ENCODE data around the gene BCL2L12.

BCL2L12 gene

DNA sequence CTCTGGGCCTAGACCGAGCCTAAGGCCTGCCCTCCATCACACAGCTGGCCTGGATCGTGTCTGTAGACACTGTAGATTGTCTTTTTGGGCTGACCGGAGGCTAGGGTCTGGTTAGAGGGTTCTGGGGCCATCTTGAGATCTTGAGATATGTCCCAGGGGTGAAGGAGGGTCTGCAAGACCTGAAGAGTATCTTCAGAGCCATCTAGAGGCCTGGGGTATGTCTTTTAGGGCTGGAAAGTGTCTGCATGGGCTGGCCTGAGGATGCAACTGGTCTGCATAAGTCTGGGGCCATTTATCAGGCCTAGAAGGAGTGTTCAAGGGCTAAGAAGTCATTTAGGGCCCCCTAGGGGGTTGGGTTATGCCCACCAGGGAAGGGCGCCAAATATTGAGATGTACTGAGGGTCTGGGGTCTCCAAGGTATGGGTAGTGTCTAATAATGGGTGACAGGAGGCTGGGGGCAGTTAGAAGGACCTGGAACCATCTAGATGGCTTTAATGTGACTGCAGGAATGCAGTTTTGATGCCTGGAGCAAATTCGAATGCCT lies 23.2 kb upstream of the BCL2L12 start:
- no peak for DNase-seq (ENCODE audit: low read depth)

DNA sequence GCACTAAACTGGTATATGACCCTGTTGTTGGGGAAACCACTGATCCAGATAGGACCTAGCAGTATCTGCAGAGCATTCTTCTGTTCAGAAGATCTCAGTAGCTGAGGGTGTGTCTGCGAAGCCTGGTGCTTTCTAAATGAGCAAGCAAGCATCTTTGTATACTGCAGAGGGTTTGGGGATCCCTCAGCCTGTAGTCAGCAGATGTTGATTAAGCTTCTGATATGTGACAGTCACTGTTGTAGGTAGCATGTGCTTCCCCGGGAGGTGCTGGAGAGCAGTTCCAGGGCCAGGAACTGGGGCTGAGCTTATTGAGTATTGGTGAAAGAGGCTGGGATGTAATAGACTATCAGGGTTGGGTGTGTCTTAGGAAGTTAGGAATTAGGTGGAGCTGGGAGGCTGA lies 22.3 kb upstream of the BCL2L12 start:
- no peak for DNase-seq (ENCODE audit: low read depth)

DNA sequence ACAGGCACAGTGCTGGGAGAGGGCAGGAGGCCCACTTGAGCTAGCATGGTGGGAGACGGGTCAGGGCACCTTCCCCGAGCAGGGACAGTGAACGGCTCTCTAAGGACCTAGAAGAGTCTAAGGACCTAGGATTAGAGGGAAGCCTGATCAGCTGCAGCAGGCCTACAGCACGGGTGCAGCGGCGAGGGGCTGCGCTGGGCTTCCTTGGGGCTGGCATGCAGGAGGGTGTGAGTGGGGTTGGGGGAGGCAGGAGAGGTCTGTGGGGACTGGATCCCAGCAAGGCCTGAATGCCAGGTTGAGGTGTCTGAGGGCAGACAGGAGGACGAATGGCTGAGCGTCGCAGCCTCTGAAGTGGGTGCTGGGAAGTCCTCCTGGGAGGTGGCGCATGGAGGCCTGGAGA lies 20.1 kb upstream of the BCL2L12 start:
- no peak for DNase-seq (ENCODE audit: low read depth)

DNA sequence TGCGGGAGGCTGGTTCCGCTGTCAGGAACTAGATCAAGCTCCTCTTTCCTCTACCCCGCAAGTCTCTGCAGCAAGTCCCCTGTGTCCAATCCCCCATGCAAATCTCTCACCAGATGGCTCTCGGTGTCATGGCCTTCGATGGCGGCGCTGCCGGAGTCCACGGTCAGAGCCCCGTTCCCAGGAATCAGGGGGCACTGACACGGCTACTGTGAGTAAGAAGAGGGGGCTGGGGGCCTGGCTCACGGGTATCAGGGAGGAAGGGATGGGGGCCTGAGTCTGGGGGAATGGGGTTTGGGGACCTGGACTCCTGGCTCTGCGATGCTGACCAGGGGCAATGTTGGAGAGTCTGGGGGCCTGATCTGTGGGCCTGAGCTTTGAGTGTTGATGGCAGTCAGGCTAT lies 19.7 kb upstream of the BCL2L12 start:
- no peak for DNase-seq (ENCODE audit: low read depth)

DNA sequence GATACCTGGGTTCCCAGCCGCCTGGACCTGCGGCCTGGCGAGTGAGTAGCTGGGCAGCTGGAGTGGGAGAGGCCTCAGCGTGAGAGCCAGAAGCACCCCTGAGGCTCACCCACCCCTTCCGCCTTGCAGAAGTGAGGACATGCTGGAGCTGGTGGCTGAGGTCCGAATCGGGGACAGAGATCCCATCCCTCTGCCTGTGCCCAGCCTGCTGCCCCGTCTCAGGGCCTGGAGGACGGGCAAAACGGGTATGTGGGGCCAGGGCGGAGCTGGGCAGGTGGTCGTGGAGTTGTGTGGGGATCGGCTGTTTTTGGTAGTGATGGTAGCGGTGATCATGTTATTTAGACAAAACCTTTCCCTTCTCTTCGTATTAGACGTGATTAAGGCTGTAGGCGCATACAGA lies 19.1 kb upstream of the BCL2L12 start:
- no peak for DNase-seq (ENCODE audit: low read depth)

DNA sequence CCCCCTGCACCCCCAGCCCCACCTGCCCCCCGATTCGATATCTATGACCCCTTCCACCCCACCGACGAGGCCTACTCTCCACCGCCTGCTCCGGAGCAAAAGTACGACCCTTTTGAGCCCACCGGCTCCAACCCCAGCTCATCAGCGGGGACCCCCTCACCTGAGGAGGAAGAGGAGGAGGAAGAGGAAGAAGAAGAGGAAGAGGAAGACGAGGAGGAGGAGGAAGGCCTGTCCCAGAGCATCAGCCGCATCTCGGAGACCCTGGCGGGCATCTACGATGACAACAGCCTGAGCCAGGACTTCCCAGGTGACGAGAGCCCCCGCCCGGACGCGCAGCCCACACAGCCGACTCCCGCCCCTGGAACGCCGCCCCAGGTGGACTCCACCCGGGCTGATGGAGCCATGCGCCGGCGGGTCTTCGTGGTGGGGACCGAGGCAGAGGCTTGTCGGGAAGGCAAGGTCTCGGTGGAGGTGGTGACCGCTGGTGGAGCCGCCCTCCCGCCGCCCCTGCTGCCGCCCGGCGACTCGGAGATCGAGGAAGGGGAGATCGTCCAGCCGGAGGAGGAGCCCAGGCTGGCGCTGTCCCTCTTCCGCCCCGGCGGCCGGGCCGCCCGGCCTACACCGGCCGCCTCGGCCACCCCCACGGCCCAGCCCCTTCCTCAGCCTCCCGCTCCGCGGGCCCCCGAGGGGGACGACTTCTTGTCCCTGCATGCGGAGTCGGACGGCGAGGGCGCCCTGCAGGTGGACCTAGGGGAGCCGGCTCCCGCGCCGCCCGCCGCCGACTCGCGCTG lies 14.5 kb upstream of the BCL2L12 start:
- no peak for DNase-seq (ENCODE audit: low read depth)

DNA sequence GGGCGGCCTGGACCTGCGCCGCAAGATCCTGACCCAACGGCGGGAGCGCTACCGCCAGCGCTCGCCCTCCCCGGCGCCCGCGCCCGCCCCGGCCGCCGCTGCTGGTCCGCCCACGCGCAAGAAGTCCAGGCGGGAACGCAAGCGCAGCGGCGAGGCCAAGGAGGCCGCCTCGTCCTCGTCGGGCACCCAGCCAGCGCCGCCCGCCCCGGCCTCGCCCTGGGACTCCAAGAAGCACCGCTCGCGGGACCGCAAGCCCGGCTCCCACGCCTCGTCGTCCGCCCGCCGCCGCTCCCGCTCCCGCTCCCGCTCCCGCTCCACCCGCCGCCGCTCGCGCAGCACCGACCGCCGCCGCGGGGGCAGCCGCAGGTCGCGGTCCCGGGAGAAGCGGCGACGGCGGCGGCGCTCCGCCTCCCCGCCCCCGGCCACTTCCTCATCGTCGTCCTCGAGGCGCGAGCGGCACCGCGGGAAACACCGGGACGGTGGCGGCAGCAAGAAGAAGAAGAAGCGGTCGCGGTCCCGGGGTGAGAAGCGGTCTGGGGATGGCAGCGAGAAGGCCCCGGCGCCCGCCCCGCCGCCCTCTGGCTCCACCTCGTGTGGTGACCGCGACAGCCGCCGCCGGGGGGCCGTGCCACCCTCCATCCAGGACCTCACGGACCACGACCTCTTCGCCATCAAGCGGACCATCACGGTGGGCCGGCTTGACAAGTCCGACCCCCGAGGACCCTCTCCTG lies 13.7 kb upstream of the BCL2L12 start:
- DNase-seq (ENCODE audit: low read depth) = no peak

DNA sequence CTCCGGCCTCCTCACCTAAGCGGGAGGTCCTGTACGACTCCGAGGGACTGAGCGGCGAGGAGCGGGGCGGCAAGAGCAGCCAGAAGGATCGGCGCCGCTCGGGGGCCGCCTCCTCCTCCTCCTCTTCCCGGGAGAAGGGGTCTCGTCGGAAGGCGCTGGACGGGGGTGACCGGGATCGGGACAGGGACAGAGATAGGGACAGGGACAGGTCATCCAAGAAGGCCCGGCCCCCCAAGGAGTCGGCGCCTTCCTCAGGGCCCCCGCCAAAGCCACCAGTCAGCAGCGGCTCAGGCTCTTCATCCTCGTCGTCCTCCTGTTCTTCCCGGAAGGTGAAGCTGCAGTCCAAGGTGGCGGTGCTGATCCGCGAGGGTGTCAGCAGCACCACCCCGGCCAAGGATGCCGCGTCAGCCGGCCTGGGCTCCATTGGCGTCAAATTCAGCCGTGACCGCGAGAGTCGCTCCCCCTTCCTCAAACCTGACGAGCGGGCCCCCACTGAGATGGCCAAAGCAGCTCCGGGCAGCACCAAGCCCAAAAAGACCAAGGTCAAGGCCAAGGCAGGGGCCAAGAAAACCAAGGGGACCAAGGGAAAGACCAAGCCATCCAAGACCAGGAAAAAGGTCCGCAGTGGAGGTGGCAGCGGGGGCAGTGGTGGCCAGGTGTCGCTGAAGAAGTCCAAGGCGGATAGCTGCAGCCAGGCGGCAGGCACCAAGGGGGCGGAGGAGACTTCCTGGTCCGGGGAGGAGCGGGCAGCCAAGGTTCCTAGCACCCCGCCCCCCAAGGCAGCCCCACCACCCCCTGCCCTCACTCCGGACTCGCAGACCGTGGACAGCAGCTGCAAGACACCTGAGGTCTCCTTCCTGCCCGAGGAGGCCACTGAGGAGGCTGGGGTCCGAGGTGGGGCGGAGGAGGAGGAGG lies 12.9 kb upstream of the BCL2L12 start:
- DNase-seq (ENCODE audit: low read depth) = no peak

DNA sequence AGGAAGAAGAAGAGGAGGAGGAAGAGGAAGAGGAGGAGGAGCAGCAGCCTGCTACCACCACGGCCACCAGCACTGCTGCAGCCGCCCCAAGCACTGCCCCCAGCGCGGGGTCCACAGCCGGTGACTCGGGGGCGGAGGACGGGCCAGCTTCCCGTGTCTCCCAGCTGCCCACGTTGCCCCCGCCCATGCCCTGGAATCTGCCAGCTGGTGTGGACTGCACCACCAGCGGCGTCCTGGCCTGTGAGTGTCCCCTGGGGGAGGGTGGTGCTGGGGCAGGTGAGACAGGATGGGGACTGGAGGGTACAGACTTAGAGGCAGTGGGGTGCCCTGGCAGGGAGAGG lies 12.3 kb upstream of the BCL2L12 start:
- DNase-seq (ENCODE audit: low read depth) = no peak

DNA sequence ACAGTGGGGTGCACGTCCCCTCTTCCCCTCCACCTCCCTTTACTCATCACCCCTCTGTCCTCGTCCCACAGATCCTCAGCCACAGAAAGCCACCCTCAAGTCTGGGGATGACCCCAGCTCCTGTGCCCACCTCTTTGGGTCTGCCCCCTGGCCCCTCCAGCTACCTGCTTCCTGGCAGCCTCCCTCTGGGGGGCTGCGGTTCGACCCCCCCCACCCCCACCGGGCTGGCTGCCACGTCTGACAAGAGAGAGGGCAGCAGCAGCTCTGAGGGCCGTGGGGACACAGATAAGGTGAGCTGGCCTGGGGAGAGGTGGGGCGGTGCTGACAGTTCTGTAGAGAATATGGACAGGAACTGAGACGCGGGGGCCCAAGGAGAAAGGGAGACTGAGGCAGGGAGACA lies 11.2 kb upstream of the BCL2L12 start:
- no peak for DNase-seq (ENCODE audit: low read depth)

DNA sequence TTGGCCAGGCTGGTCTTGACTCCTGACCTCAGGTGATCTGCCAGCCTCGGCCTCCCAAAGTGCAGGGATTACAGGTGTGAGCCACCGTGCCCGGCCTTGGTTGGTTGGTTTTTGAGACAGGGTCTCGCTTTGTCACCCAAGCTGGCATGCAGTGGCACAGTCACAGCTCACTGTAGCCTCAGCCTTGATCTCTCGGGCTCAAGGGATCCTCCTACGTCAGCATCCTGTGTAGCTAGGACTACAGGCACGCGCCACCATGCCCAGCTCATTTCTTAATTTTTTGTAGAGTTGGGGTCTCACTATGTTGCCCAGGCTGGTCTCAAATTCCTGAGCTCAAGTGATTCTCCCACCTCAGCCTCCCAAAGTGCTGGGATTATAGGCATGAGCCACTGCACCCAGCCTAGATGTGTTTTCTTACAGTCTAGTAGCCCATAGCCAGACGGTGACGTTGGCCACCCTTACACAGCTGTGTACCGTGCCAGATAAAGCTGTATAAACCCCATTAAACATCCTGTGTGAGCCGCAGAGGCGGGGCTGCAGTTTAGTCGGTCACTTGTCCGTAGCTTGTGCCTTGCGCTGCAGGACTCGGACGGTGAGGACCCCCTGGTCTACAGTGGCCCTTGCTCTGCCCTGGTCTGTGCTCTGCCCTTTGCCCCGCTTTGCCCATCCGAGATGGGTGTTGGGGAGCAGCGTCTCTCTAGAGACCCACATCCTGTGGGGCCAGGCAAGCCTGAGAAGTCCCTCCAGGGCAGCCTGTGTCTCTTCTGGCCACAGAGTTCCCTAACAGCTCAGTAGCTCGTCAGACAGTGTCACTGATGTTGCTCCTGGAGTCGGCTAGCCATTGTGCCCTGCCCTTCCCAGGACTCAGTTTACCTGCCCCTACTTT lies 9.9 kb upstream of the BCL2L12 start:
- no peak for DNase-seq (ENCODE audit: low read depth)

DNA sequence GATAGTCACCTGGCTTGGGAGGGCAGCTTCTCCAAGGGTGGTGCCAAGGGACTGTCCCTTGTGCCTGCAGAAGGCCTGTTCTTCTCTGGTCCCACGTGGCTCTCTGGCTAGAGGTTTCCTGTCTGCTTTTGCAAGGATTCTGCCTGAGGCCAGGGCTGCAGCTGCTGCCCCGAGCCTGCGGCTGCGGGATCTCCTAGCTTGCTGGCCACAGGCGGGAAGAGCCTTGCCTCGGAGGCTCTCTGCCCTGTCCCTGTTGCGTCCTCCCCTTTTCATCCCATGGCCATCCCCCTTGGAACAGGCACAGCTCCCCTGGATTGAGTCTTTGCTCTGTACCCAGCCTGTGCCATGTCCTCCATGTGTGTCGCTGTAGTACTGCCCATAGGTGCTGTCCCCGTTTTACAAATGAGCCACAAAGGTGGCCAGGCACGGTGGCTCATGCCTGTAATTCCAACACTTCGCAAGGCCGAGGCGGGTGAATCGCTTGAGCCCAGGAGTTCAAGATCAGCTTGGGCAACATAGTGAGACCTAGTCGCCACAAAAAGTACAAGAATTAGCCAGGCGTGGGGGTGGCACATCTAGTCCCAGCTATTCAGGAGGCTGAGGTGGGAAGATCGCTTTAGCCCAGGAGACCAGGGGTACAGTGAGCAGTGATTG lies 9.2 kb upstream of the BCL2L12 start:
- DNase-seq (ENCODE audit: low read depth) = no peak

DNA sequence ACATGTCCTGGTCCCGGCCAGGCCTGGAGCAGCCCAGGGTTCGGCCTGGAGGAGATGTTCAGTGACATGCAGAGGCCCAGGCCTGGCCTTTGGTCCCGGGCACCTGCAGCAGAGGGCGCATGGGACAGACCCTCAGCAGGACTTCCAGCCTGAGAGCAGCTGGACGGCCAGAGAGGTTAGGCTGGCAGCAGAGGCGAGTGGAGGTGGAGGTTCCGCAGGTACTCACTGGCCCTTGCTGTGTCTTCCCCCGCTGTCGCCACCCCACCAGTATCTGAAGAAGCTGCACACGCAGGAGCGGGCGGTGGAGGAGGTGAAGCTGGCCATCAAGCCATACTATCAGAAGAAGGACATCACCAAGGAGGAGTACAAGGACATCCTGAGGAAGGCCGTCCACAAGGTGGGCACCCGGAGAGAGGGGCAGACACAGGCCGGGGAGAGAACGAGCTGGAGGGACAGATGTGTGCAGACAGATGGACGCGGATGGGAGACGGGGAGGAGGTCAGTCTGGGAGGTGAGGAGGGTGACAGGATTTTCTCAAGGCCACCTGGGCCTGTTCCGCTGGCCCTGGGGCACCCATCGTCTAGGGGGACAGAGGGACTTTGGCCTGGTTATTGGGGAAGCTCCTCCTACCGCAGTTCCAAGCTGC lies 8.1 kb upstream of the BCL2L12 start:
- DNase-seq (ENCODE audit: low read depth) = no peak

DNA sequence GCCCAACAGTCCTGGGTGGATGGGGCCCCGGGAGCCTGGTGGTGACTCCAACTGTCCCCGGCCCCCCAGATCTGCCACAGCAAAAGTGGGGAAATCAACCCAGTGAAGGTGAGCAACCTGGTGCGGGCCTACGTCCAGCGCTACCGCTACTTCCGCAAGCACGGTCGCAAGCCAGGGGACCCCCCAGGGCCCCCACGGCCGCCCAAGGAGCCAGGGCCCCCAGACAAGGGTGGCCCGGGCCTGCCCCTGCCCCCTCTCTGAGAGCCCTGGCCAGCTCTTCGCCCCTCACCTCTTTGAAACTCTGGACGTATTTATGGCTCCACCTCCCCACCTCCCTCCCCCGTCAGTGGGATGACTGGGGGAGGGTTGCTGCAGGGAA lies 7.6 kb upstream of the BCL2L12 start:
- DNase-seq (ENCODE audit: low read depth) = no peak

DNA sequence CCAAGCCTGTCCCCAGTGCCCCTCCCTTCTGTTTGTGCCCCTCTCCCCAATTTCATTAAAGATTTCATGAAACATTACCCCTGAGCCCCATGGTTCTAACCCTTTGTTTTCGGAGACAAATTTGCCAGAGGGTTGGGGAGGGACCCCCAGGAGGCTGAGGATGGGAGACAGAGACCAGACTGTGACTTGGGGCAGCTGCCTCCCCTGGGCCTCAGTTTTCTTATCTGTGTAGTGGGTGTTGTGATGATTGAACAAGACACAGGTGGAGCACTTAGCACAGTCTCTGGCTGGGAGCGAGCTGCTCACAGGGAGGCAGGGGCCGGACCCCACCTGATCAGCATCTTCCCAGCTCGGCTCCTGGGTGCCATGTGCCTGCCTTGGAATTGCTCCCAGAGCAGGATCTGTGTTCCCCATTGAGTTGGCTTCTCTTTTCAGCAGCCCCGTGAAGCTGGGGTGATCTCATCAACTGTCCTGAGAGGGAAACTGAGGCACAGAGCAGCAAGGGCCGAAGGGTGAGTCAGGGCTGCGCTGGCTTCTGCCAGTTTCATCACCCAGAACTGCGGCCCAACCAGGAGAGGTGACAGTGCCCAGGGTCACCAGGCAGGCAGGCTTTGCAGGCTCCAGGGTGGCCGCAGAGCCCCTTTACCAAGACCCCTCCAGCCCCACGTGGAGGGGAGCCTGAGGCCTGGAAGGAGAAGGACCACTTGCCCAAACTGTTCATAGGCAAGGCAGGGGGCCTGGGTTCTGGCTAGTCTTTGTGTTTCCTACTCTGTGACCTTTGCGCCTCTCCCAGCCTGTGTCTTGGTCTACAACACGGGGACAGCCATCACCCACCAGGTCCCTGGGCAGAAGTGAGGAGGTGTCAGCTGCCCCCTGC lies 6.9 kb upstream of the BCL2L12 start:
- no peak for DNase-seq (ENCODE audit: low read depth)

DNA sequence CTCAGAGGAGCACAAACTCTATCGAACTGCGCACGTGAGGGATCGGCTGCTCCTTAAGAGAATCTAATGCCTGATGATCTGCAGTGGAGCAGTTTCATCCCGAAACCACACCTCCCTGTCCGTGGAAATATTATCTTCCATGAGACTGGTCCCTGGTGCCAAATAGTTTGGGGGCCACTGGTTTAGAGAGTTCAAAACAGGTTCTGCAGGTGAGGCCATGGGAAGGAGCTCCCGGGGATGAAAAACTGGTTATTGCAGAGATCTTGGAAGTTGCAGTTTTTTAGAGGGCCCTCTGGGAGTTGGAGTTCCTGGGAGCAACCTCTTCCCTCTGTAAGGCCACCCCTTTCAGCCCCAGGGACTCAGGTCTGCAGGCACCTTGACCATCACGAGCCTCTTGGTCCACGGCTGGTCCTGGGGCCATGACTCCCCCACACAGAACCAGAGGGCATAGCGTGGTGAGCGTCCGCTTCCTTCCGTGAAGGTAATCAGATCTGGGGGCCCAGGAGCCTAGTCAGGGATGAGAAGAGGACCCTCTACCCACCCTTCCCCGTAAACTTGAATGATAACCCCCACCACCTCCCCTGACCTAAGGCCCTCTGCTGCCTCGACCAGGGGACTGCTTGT lies 5.3 kb upstream of the BCL2L12 start:
- no peak for DNase-seq (ENCODE audit: low read depth)

DNA sequence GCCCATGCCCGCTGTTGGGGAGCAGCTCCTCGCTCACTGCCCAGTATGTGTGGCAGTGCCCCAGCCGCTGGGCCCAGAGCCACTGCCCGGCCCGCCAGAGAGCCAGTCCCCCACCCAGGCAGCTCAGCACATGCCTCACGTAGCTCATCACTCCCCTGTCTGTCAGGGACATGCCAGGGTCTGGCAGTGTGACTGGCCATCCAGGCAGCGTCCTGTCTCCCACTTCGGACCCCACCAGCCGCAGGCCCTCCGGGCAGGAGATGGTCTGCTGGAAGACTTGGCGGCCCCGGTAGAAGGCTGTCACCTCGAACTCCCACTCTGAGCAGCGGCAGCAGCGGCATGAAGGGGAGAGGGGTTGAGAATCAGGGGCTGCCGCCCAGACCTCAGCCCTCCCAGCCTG lies 3.7 kb upstream of the BCL2L12 start:
- DNase-seq (ENCODE audit: low read depth) = no peak

DNA sequence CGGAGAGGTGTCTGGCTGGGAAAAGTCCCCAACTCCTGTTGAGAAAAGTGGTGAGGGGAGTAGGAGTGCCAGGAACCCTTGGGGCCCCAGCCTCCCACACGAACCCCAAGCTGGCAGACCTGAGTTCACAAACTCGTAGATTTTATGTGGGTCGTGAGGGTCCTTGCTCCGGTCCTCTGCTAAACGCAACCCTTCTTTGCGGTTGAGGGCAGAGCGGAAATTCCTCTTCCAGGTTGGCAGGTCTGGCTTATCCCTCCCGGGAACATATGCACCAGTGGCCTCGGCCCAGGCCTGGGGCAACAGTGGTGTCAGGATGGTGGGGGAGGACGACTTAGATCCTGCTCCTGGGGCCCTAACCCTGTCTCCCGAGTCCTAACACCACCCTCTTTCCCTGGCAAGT lies 2.5 kb upstream of the BCL2L12 start:
- no peak for DNase-seq (ENCODE audit: low read depth)
